GM12892 (cell line): ENCODE measurements around the gene PLA2G6.
"Not testable (repeated sequence)": the region's sequence is repeated elsewhere in the genome, so short reads cannot be mapped to it uniquely, and the experiment has no call there.

Experiments used
- DNase-seq: peaks from one replicate; pipeline ENCODE4 v3.0.0; 2011; ENCODE audit not compliant: insufficient read length
- FAIRE-seq: peaks from 2 replicates; lab custom pipeline; 2011; peaks lifted over from hg19 to GRCh38; lab: Jason Lieb, UNC
- POLR2A ChIP-seq: IDR thresholded peaks from 2 replicates; pipeline ENCODE4 v1.6.1; 2011; ENCODE audit warnings: low read depth, low read length, control low read depth
- POLR2AphosphoS5 ChIP-seq: IDR thresholded peaks from 2 replicates; pipeline ENCODE4 v1.6.1; 2011; ENCODE audit warnings: low read depth, low read length, control low read depth
- TAF1 ChIP-seq: IDR thresholded peaks from 2 replicates; pipeline ENCODE4 v1.6.1; 2011; ENCODE audit warnings: low read depth, mild to moderate bottlenecking, control low read depth, low read length, borderline replicate concordance

PLA2G6 gene

DNA sequence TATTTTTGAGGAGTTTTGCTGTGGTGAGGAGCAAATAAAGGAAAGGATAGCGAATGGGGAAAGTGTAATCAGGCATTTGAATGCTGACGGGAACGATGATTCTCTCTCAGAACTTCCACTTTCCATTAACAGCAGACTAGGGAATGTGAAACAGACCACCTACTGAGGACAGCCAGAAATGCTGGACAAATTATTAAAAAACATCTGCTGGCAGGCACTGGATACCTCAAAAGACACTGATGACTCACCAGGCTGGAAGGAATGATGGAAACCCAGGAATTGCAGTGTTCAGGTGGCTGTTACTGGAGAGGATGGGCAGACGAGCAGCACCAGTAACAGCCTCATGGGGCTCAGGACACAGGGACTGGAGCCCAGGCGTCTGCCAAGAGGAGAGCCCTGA is 33.4 kb downstream of the PLA2G6 start:
- DNase-seq (no peak), FAIRE-seq (no peak)
- TF ChIP-seq POLR2A (no peak), POLR2AphosphoS5 (no peak), TAF1 (no peak)

GRCh38 chr22:38146166-38146565 is 35.5 kb downstream of the PLA2G6 start:
- FAIRE-seq, DNase-seq: not testable (repeated sequence)

DNA sequence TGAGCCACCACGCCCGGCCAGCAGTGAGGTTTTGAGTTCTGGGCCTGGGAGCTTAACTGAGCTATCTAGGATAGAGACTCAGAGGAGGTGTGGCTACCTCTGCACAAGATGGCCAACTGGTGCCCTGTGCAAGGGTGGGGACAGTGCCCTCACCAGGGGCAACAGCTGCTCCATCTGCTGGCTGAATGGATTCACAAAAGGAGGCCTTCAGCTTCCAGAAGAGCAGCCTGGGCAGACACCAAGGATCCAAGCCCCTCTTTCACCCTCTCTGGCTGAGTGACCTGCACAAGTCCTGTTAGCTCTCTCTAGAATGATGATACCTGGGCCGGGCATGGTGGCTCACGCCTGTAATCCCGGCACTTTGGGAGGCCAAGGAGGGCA is 37.6 kb downstream of the PLA2G6 start:
- no peak for FAIRE-seq
- DNase-seq: no peak
- TF ChIP-seq POLR2A: no peak
- TF ChIP-seq TAF1: no peak

GRCh38 chr22:38142606-38143005 is 39.0 kb downstream of the PLA2G6 start:
- DNase-seq: no peak
- FAIRE-seq: no peak
- TF ChIP-seq POLR2A (no peak), POLR2AphosphoS5 (no peak), TAF1 (no peak)

DNA sequence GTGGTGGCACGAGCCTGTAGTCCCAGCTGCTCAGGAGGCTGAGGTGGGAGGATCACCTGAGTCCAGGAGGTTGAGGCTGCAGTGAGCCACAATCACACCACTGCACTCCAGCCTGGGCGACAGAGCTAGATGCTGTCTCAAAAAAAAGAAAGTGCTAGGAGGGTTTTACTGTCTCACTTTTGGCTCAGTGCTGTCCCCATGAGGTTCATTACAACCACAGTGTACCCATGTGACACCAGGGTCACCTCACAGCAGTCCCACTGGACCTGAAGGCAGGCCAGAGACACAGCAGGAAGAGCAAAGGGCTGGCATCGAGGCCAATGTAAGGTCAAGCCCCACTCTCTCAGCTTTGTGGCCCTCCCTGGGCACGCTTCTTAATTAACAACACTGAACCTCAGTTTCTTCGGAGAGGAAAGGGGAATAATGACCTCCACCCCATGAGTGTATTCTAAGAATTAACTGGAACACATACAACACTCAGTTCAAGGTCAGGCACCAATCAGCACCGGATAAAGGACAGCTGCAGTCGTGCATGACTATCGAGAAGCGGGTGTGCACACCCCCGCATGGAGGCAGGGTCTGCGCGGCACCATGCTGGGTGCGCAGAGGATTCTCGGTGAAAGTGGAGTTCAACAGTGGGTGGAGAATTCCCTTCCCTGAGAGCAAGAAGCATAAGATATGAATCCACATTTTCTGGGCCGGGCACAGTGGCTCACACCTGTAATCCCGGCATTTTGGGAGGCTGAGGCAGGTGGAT is 40.2 kb downstream of the PLA2G6 start:
- TF ChIP-seq POLR2A (no peak), POLR2AphosphoS5 (no peak), TAF1 (no peak)
- DNase-seq (no peak), FAIRE-seq (no peak)

DNA sequence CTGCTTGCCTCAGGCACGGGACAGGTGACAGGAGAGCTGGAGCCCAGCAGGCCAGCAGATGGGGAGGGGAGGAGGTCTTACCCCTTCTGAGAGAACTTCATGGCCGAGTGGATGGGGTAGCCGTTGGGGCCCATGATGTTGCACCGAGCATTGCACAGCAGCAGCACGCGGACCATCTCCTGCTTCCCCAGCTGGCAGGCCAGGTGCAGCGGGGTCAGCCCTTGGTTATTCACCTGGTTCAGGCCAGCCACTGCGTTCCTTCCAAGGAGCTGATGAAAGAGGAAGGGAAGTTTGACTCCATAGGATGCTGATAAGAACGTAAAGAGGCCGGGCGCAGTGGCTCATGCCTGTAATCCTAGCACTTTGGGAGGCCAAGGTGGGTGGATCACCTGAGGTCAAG is 41.7 kb downstream of the PLA2G6 start:
- DNase-seq (no peak), FAIRE-seq (no peak)
- TF ChIP-seq TAF1 (no peak), POLR2AphosphoS5 (no peak), POLR2A (no peak)

DNA sequence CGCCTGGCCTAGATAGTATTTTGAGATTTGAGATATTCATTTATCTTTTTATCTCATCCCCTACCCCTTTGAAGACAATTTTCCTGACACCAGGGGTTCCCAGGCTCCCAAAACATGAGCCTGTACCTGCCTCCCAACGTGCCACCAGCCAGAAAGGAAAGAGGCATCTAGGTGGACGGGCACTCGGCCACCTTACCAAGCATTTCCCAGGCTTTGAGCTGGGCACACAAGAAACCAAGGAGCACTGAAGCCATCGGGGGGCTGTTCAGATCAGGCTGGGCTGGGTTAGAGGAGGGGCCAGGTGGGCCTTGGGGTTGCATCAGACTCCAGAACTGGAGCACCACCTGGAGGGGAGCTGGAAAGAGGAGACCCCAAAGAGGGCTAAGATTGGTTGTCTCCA is 42.7 kb downstream of the PLA2G6 start:
- FAIRE-seq: no peak
- no peak for DNase-seq
- TF ChIP-seq TAF1: no peak
- no peak for TF ChIP-seq POLR2A
- TF ChIP-seq POLR2AphosphoS5: no peak

- FAIRE-seq: no peak
- TF ChIP-seq POLR2A (no peak), TAF1 (no peak), POLR2AphosphoS5 (no peak)
- no peak for DNase-seq
Measured at GRCh38 chr22:38137876-38138687, 43.5 kb downstream of the PLA2G6 start.

GRCh38 chr22:38136607-38137006 is 45.0 kb downstream of the PLA2G6 start:
- no peak for TF ChIP-seq TAF1
- TF ChIP-seq POLR2A: no peak
- no peak for TF ChIP-seq POLR2AphosphoS5
- FAIRE-seq: no peak
- DNase-seq: no peak

GRCh38 chr22:38135133-38135706 is 46.4 kb downstream of the PLA2G6 start:
- FAIRE-seq (no peak), DNase-seq (no peak)
- TF ChIP-seq POLR2A: no peak
- TF ChIP-seq TAF1: no peak
- TF ChIP-seq POLR2AphosphoS5: no peak

GRCh38 chr22:38133331-38133730 is 48.3 kb downstream of the PLA2G6 start:
- no peak for DNase-seq
- TF ChIP-seq TAF1 (no peak), POLR2AphosphoS5 (no peak), POLR2A (no peak)
- FAIRE-seq: no peak
